RWPE1 (cell line): ENCODE measurements around the gene IFIH1.

Experiments used
- CTCF ChIA-PET: fragments of 350-600 bp; sonication (Branson Sonifier 250); formaldehyde crosslinking; extraction: SDS; loops from one replicate; lab custom pipeline; 2021; lab: Yijun Ruan, JAX
- POLR2A ChIA-PET: fragments of 400-600 bp; formaldehyde crosslinking; extraction: SDS; loops from one replicate; lab custom pipeline; 2020; ENCODE audit warnings: antibody characterized with exemption; ENCODE audit not compliant: low non-redundant PET; lab: Yijun Ruan, JAX
- DNase-seq: peaks from one replicate; pipeline ENCODE4 v3.0.0; 2012; ENCODE audit warnings: low spot score
- H3K27ac ChIP-seq: fragments of 450-650 bp; 2 replicates; pipeline ENCODE4 v1.5.1; 2017
- TF ChIP-seq, protein P1 (sequence below): fragments of 450-650 bp; conservative IDR thresholded peaks from 2 replicates; pipeline ENCODE4 v1.5.1; 2017; ENCODE audit warnings: low read depth, mild to moderate bottlenecking

IFIH1 gene

DNA sequence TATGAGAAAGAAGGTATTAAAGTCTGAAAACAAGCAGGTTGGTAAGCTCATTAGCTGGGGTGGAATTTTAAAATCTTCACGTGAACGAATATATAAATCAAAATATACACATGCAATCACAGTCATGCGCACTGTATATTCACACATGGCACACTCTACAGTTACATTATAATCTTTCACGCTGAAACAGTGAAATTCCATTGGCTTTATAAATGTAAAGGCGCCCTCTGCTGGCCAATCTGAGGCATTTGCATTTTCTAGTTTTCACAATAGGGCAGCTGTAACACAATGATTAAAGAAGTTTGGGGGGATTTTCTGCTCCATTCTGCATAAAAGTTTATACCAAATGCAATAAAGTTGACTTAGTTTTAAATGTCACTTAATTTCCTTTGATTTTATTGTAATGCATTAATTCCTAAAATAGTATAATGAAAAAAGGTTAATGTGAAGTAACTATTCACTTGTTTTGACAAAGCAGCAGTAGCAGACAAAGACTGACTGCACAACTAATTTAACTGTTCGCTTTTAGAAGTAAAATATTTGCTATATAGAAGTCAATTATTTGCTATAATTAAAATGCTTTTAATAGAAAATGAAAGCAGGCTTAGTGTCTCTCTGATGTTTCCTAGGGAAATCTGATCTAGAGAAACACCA lies 17.2 kb downstream of the IFIH1 start:
- H3K27ac ChIP-seq, result no peak overlapping the region
- CTCF ChIA-PET, result interaction anchor here (0.5 to 1.6 kb wide), 18 partner anchors 9 to 149 kb away, joined by 3 to 8 read pairs (median 4); partner anchors contain the start of genes GCG and IFIH1
- DNase-seq, result peak; percentile 13
- TF ChIP-seq, protein P1, sequence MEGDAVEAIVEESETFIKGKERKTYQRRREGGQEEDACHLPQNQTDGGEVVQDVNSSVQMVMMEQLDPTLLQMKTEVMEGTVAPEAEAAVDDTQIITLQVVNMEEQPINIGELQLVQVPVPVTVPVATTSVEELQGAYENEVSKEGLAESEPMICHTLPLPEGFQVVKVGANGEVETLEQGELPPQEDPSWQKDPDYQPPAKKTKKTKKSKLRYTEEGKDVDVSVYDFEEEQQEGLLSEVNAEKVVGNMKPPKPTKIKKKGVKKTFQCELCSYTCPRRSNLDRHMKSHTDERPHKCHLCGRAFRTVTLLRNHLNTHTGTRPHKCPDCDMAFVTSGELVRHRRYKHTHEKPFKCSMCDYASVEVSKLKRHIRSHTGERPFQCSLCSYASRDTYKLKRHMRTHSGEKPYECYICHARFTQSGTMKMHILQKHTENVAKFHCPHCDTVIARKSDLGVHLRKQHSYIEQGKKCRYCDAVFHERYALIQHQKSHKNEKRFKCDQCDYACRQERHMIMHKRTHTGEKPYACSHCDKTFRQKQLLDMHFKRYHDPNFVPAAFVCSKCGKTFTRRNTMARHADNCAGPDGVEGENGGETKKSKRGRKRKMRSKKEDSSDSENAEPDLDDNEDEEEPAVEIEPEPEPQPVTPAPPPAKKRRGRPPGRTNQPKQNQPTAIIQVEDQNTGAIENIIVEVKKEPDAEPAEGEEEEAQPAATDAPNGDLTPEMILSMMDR, result peak; percentile 85
- POLR2A ChIA-PET, result no interaction called here

GRCh38 chr2:162300266-162300665 lies 18.2 kb downstream of the IFIH1 start:
- TF ChIP-seq, protein P1, result no peak
- ChIA-PET POLR2A (no interaction called here), CTCF (interaction anchor here (1.0 to 4.1 kb wide), 3 partner anchors 80 to 147 kb away, joined by 3 to 57 read pairs (median 6); no protein-coding TSS in a partner anchor)
- no peak for DNase-seq
- no peak overlapping the region for H3K27ac ChIP-seq

GRCh38 chr2:162298669-162299335 lies 19.7 kb downstream of the IFIH1 start:
- DNase-seq, result no peak
- TF ChIP-seq, protein P1, result no peak
- CTCF ChIA-PET, result interaction anchor here (1.0 to 4.1 kb wide), 3 partner anchors 45 to 145 kb away, joined by 3 to 57 read pairs (median 30); partner anchors contain the start of gene GCA
- no peak overlapping the region for H3K27ac ChIP-seq
- POLR2A ChIA-PET, result no interaction called here

DNA sequence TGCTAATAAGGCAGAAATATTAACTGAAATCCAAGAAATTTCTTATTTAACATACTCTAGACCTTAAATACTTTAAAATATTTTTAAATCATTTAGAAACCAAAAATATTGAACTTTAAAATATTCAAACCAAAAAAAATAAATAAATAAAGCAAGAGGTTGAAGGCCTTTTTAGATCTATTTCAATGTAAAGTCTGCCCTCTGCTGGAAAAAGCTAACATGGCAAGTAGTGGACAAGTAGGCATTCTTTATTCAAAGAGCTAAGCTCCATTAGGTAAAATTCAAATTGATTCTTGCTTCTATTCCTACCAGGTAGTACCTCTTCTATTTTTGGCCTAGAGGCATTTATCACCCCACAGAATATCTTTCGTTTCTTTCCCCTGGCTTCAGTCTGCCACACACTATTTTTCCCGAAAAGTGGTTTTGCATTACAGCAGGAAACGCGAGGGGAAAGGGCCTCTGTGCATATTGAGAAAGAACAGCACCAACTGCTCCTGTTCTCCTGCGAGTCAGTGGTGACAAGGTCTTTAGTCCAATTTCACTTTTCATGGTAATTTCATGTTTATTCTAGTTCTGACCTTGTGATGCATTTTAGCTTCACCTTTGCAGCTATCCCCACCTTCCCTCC lies 20.4 kb downstream of the IFIH1 start:
- TF ChIP-seq, protein P1, result peak; percentile 79
- ChIA-PET POLR2A (no interaction called here), CTCF (interaction anchor here (0.7 to 4.1 kb wide), 5 partner anchors 15 to 294 kb away, joined by 3 to 57 read pairs (median 3); partner anchors contain the start of gene GCA)
- no peak overlapping the region for H3K27ac ChIP-seq
- peak; percentile 45 for DNase-seq

GRCh38 chr2:162295009-162295408 lies 23.5 kb downstream of the IFIH1 start:
- TF ChIP-seq, protein P1, result no peak
- CTCF ChIA-PET, result interaction anchor here (1.0 kb wide), 1 partner anchor 74 kb away, joined by 5 read pairs; no protein-coding TSS in a partner anchor
- no peak overlapping the region for H3K27ac ChIP-seq
- no peak for DNase-seq
- POLR2A ChIA-PET, result no interaction called here

GRCh38 chr2:162293122-162293786 lies 25.2 kb downstream of the IFIH1 start:
- CTCF ChIA-PET, result interaction anchor here (1.0 kb wide), 1 partner anchor 8 kb away, joined by 3 read pairs; no protein-coding TSS in a partner anchor
- TF ChIP-seq, protein P1, result no peak
- peak; percentile 11 for DNase-seq
- H3K27ac ChIP-seq, result no peak overlapping the region
- POLR2A ChIA-PET, result no interaction called here
